Naive B cell (primary cell): ENCODE data around the gene ADGRL2. TPM values are rescaled to one million over a fixed set of nuclear protein-coding genes. Genes with fewer than 3 reads are reported as not detected.

Experiments used
- ATAC-seq, 2 donors: fragments of 150-1000 bp; cut with Tn5 transposase; 2 replicates each; pipeline ENCODE4 v1.10.0; 2021; ENCODE audit warnings: low read depth in 2 of 2, mild to moderate bottlenecking in 2 of 2, moderate library complexity in 2 of 2
- DNase-seq: peaks from one replicate; pipeline ENCODE4 v3.0.0; 2022
- H3K27ac Mint-ChIP-seq, 6 donors: one replicate each; pipeline ENCODE4 v1.8.0; 2020 to 2022; ENCODE audit warnings: mild to moderate bottlenecking in 6 of 6, mixed read lengths in 6 of 6, moderate library complexity in 5 of 6, inconsistent platforms in 2 of 6
- H3K27me3 Mint-ChIP-seq, 3 donors: one replicate each; pipeline ENCODE4 v1.8.0; 2021 to 2022; ENCODE audit warnings: mixed read lengths in 3 of 3, mild to moderate bottlenecking in 1 of 3
- H3K36me3 Mint-ChIP-seq, 2 donors: one replicate each; pipeline ENCODE4 v1.8.0; 2020 to 2022; ENCODE audit warnings: mixed read lengths in 2 of 2, inconsistent platforms in 1 of 2, mild to moderate bottlenecking in 1 of 2
- H3K4me1 Mint-ChIP-seq, 3 donors: one replicate each; pipeline ENCODE4 v1.8.0; 2020 to 2022; ENCODE audit warnings: mixed read lengths in 3 of 3, inconsistent platforms in 1 of 3, mild to moderate bottlenecking in 1 of 3, moderate library complexity in 1 of 3
- H3K4me3 Mint-ChIP-seq, 8 donors: one replicate each; pipeline ENCODE4 v1.8.0; 2020 to 2022; ENCODE audit warnings: mild to moderate bottlenecking in 8 of 8, mixed read lengths in 8 of 8, moderate library complexity in 8 of 8, inconsistent platforms in 2 of 8
- H3K9me3 Mint-ChIP-seq, 7 donors: one replicate each; pipeline ENCODE4 v1.8.0; 2020 to 2022; ENCODE audit warnings: mixed read lengths in 7 of 7, mild to moderate bottlenecking in 5 of 7, inconsistent platforms in 2 of 7, moderate library complexity in 1 of 7
- polyA plus RNA-seq, 6 donors: library from polyadenylated mRNA; unstranded; fragments of 300-500 nt; fragmentation: Illumina TruSeq; gene quantifications; one replicate each; pipeline ENCODE4 v1.2.3, GENCODE V29; 2021; ENCODE audit warnings: low read depth in 6 of 6

ADGRL2 gene
- polyA plus RNA-seq, 6 donors from 2014 or later: not detected

DNA sequence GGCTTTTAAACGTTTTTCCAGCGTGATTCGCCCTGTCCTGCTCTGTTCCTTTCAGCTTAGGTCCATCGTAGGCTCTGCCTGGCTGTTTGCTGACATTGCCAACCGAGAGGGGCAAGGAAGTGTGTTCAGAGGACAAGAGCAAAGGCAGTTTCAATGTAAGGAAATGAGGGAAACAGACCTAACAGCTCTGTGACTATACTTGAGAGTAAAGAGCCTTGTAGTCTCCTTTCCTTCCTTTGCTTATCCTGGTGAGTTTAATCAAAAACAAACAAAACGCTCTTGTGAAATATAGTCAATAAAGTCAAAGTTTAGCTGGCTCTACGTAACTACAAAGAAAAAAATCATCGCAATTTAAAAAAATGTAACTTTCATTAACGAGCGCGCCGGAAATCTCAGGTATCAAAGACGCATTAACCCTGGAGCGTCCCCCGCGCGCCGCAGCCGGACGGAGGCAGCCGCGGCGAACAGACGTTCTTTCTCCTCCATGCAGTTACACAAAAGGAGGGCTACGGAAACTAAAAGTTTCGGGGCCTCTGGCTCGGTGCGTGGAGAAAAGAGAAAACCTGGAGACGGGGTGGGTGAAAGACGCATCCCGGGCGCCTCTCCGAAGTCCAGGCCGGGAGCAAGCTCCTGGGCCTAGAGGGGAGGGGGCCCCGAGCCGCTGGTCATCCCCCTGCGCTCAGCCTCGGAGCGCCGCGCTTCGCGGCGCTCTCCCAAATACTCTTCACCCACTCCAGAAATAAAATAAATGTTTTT is 617 bp upstream of the ADGRL2 start:
- Mint-ChIP-seq H3K9me3 (peaks cover 0 to 2% (median 0%) of the 10 kb centered on the region in 7 donors), H3K27ac (no peak overlapping the region), H3K36me3 (no peaks in the 10 kb centered on the region), H3K4me1 (peaks cover 0 to 18% (median 5%) of the 10 kb centered on the region in 3 donors), H3K4me3 (peak overlapping the region in 6 of 8 donors; percentile 6 to 69 (median 32)), H3K27me3 (peaks cover 21 to 50% (median 30%) of the 10 kb centered on the region in 3 donors)
- DNase-seq (no peak), ATAC-seq (no peak)

DNA sequence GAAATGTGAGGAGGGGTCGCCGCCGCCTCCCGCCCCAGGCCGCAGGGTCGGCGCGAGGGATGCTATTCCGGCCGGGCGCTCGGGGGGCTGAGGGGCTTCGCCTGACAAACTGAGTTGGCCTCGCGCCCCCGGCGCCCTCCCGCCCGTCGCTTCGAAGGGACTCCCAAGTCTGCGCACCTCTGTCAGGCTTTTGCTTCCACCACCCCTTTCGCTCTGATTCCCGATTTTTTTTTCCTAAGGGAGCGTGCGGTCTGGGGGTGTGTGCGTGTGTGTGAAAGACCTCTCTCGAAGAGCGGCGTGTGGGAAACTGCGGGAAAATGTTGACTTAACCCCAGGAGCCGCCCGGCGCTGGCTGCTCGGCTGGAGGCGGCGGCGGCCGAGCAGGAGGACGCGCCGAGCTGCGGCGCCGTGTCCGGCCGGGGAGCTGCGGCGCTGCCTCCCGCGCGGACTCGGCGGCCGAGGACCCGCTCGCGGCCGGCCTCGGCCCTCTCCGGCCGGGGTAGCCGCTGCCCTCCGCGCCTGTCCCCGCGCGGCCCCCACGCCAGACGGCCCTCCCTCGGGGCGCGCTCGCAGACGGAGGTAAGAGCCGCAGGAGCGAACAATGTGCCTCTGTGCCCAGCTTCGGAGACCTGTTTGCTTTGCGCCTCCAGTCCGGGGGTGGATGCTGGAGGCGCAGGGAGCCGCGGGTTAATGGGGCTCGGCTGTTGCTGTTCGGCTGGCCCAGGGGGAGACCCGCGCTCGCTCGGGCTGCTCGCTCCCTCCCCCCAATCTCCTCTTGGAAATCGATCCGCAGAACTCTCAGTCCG is 1.1 kb downstream of the ADGRL2 start:
- no peaks in the 10 kb centered on the region for H3K36me3 Mint-ChIP-seq
- H3K4me1 Mint-ChIP-seq: peaks cover 0 to 18% (median 5%) of the 10 kb centered on the region in 3 donors
- H3K27me3 Mint-ChIP-seq: peaks cover 28 to 54% (median 33%) of the 10 kb centered on the region in 3 donors
- H3K4me3 Mint-ChIP-seq: peak overlapping the region in 1 of 8 donors; percentile 28
- DNase-seq (no peak), ATAC-seq (no peak)
- no peak overlapping the region for H3K27ac Mint-ChIP-seq
- H3K9me3 Mint-ChIP-seq: peaks cover 0 to 2% (median 0%) of the 10 kb centered on the region in 7 donors

GRCh38 chr1:81802457-81802706 is 1.6 kb downstream of the ADGRL2 start:
- H3K27me3 Mint-ChIP-seq: peaks cover 28 to 55% (median 33%) of the 10 kb centered on the region in 3 donors
- peak overlapping the region in 1 of 8 donors; percentile 28 for H3K4me3 Mint-ChIP-seq
- no peak overlapping the region for H3K27ac Mint-ChIP-seq
- ATAC-seq: no peak
- no peak for DNase-seq
- H3K36me3 Mint-ChIP-seq: no peaks in the 10 kb centered on the region
- peaks cover 0 to under 1% (median 0%) of the 10 kb centered on the region in 7 donors for H3K9me3 Mint-ChIP-seq
- H3K4me1 Mint-ChIP-seq: peaks cover 0 to 18% (median 5%) of the 10 kb centered on the region in 3 donors

DNA sequence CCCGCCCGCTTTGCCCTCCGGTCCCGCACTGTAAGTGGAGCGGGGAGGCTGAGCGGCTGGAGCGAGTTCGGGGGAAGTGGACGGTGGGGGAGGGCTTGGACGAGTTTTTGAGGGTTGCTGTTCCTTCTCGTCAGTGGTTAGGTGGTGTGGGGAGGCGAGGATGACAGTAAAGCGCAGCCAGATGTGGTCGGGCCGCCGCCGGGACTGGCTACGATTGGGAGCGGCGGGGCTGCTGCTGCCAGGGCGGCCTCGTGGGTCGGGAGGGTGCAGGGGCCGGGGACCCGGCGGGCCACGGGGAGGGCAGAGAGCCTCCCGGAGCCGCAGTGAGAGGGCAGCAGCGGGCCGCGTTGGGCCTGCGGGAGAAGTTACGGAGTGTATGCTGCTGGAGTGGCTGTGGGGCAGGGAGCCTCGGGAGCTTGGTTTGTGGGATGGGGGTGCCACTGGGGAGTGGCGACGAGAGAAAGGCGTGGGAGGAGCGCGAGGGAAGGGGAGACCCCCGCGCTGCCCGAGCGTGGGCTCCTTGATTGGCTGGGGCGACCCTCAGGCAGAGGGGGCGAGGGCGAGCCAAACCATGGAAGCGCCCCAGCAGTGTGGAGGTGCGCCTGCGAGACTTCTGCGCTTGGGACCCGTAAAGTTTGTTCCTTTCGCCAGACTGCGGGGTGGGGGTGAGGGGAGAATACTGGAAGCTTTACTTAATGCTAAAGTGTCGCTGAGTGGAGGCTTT is 2.1 kb downstream of the ADGRL2 start:
- no peak for ATAC-seq
- no peaks in the 10 kb centered on the region for H3K9me3 Mint-ChIP-seq
- H3K36me3 Mint-ChIP-seq: no peaks in the 10 kb centered on the region
- H3K27me3 Mint-ChIP-seq: peaks cover 28 to 59% (median 33%) of the 10 kb centered on the region in 3 donors
- no peak overlapping the region for H3K27ac Mint-ChIP-seq
- peaks cover 0 to 18% (median 5%) of the 10 kb centered on the region in 3 donors for H3K4me1 Mint-ChIP-seq
- H3K4me3 Mint-ChIP-seq: peak overlapping the region in 2 of 8 donors; percentile 28 to 79
- no peak for DNase-seq

DNA sequence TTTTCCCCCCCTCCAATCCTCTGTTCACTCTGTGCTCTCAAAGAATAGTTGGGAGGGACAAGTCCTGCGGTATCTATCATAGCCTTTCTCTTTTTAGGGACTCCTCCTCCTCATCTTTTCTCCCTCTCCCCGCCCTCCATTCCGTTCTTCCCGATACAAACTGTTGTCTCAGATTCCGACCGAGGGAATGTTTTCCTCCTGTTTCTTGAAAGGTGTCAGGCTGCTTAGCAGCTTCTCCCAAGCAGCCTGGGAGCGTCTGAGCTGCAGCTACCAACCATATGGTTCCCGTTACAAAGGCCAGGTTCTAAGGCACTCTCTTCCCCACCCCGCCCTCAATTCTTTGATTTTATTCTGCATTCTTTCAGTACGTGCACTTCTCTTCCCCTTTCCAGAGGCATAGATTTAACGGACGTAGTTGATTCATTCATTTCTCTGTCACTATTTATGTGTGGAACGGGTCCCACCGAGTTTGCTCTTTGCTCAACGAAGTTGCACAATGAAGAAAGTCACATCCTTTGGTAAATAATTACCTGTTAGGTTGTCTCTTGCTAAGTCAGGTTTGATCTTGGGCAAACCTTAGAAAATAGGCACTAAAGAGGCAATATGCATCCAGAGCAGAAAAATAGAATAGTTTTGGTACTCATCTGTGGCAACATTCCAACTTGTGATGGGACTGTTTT is 2.8 kb downstream of the ADGRL2 start:
- no peaks in the 10 kb centered on the region for H3K9me3 Mint-ChIP-seq
- peaks cover 0 to 18% (median 5%) of the 10 kb centered on the region in 3 donors for H3K4me1 Mint-ChIP-seq
- no peak overlapping the region for H3K27ac Mint-ChIP-seq
- H3K36me3 Mint-ChIP-seq: no peaks in the 10 kb centered on the region
- H3K27me3 Mint-ChIP-seq: peaks cover 28 to 56% (median 33%) of the 10 kb centered on the region in 3 donors
- peak overlapping the region in 3 of 8 donors; percentile 13 to 79 (median 32) for H3K4me3 Mint-ChIP-seq
- no peak for ATAC-seq
- DNase-seq: no peak

GRCh38 chr1:81804312-81804711 is 3.6 kb downstream of the ADGRL2 start:
- DNase-seq: no peak
- Mint-ChIP-seq H3K27ac (no peak overlapping the region), H3K4me1 (peaks cover 0 to 18% (median 5%) of the 10 kb centered on the region in 3 donors), H3K36me3 (no peaks in the 10 kb centered on the region), H3K4me3 (no peak overlapping the region), H3K9me3 (no peaks in the 10 kb centered on the region), H3K27me3 (peaks cover 28 to 49% (median 29%) of the 10 kb centered on the region in 3 donors)
- ATAC-seq: no peak

- ATAC-seq: no peak
- Mint-ChIP-seq H3K9me3 (no peaks in the 10 kb centered on the region), H3K4me3 (no peak overlapping the region), H3K4me1 (peaks cover 0 to 15% (median 5%) of the 10 kb centered on the region in 3 donors), H3K27ac (no peak overlapping the region), H3K27me3 (peaks cover 20 to 39% (median 28%) of the 10 kb centered on the region in 3 donors), H3K36me3 (no peaks in the 10 kb centered on the region)
- DNase-seq: no peak
These were observed 5.0 kb downstream of the ADGRL2 start for GRCh38 chr1:81805537-81806431.

GRCh38 chr1:81806432-81806770 is 5.7 kb downstream of the ADGRL2 start:
- no peak overlapping the region for H3K4me3 Mint-ChIP-seq
- ATAC-seq: no peak
- no peak for DNase-seq
- H3K4me1 Mint-ChIP-seq: peaks cover 0 to 10% (median 5%) of the 10 kb centered on the region in 3 donors
- H3K9me3 Mint-ChIP-seq: no peaks in the 10 kb centered on the region
- H3K27me3 Mint-ChIP-seq: peaks cover 16 to 33% (median 28%) of the 10 kb centered on the region in 3 donors
- H3K27ac Mint-ChIP-seq: no peak overlapping the region
- H3K36me3 Mint-ChIP-seq: no peaks in the 10 kb centered on the region

DNA sequence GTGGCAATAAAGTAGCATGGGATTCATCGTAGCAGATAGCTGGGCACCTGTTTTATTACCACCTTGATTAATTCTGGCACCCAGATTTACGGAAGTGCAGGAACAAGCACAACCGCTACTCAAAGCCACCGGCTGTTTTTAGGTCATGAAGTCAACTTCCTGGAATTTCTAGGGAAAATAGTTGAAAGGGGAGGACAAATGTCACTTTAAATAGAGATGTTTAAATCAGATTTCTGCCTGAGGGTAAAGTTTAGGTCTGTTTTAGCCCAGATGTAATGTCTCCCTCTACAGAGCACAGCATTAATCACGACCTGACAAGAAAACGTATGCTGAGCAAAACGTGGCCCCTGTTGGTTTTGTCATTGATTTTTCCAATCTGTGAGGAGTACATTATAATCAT is 8.0 kb downstream of the ADGRL2 start:
- H3K36me3 Mint-ChIP-seq: no peaks in the 10 kb centered on the region
- no peak overlapping the region for H3K4me3 Mint-ChIP-seq
- H3K4me1 Mint-ChIP-seq: no peaks in the 10 kb centered on the region

GRCh38 chr1:81809808-81810207 is 9.1 kb downstream of the ADGRL2 start:
- Mint-ChIP-seq H3K36me3 (no peaks in the 10 kb centered on the region), H3K27ac (no peak overlapping the region), H3K4me1 (no peaks in the 10 kb centered on the region), H3K9me3 (peaks cover 0 to 3% (median 0%) of the 10 kb centered on the region in 7 donors), H3K4me3 (no peak overlapping the region), H3K27me3 (peaks cover 4 to 10% (median 7%) of the 10 kb centered on the region in 3 donors)
- ATAC-seq (no peak), DNase-seq (no peak)

More for the DNA sequence above, 8.0 kb downstream of the ADGRL2 start:
- no peak overlapping the region for H3K27ac Mint-ChIP-seq
- no peak for DNase-seq
- no peak for ATAC-seq
- H3K9me3 Mint-ChIP-seq: peaks cover 0 to 3% (median 0%) of the 10 kb centered on the region in 7 donors
- H3K27me3 Mint-ChIP-seq: peaks cover 10 to 17% (median 15%) of the 10 kb centered on the region in 3 donors

- Mint-ChIP-seq H3K4me1 (no peaks in the 10 kb centered on the region), H3K9me3 (peaks cover 0 to 3% (median 0%) of the 10 kb centered on the region in 7 donors), H3K27me3 (peaks cover 0 to 5% (median 0%) of the 10 kb centered on the region in 3 donors), H3K27ac (no peak overlapping the region), H3K4me3 (no peak overlapping the region), H3K36me3 (no peaks in the 10 kb centered on the region)
- no peak for DNase-seq
- no peak for ATAC-seq
These were observed 11.1 kb downstream of the ADGRL2 start for GRCh38 chr1:81811757-81812371.

- ATAC-seq (no peak), DNase-seq (no peak)
- no peaks in the 10 kb centered on the region for H3K4me1 Mint-ChIP-seq
- H3K4me3 Mint-ChIP-seq: no peak overlapping the region
- H3K36me3 Mint-ChIP-seq: no peaks in the 10 kb centered on the region
- no peak overlapping the region for H3K27ac Mint-ChIP-seq
- H3K27me3 Mint-ChIP-seq: peaks cover 0 to under 1% (median 0%) of the 10 kb centered on the region in 3 donors
- H3K9me3 Mint-ChIP-seq: peaks cover 0 to 3% (median 0%) of the 10 kb centered on the region in 7 donors
These were observed 12.0 kb downstream of the ADGRL2 start for GRCh38 chr1:81812712-81813111.
